RPMI8226 (cell line): Measurements from ENCODE around the gene SLC12A1.

Source experiments
- DNase-seq: peaks from one replicate; pipeline ENCODE4 v3.0.0-alpha.2; 2015

The SLC12A1 gene

DNA sequence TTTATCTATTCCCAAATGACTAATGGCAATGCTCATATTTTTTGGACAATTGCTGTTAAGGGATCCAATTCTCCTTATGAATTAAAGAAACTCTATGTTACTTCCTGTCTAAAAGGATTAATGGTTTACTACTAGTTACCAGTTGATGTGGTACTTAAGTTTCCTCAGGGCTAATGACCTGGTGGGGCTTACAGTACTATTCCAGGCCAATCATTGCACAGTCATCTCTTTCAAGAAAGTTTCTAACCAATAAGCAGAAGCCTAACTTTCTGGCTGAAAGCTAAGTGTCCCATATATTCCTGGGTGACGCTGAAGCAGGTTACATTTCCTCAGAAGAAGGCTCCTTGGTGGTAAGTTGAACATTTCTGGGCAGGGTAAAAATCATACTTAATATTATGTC lies at the start of gene SLC12A1:
Gene SLC12A1, plus strand, starts transcription at position 322 of the 400 bp plus-strand sequence. CDS start 1,418 bp downstream, outside the sequence.
- DNase-seq: no peak

DNA sequence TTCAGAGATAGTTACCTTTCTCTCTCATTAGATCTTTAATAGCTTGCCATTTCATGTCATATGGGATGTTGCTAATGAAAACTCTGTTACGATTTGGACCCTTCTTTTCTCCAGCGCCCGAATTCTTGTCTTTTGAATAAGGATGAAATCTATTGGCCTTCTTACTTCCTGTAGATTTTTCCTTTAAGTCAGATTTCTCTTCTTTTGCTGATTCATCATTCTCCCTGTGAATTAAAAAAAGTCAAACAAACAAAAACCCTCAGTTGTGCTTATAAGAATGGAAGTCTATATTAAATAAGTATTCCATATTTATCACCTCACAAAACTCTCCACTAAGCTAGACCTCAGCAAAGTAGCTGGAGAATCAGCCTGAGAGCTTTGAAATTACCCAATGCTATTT lies 37.5 kb upstream of the SLC12A1 start:
- DNase-seq: no peak

- no peak for DNase-seq
Measured at GRCh38 chr15:48170981-48171380, 35.1 kb upstream of the SLC12A1 start.

- DNase-seq: no peak
Measured at GRCh38 chr15:48175126-48175525, 31.0 kb upstream of the SLC12A1 start.

- DNase-seq: no peak
Measured at GRCh38 chr15:48176112-48176511, 30.0 kb upstream of the SLC12A1 start.

DNA sequence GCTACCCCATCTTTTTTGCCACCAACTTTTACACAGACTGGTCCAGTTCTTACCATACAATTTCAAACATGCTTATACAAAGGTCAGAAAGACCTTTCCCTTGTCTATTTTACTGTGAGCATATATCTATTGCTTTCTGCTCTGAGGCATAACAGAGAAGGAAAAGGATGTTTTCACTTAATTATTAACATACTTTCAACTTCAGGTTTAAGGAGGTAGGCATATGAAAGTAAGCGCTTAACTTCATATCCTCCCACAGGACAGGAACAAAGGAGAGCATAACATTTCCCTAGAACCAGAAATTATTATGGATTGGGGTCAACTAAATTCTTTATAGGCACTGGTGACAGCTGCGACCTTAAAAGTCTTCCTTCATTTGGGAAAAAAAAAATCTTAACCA lies 29.1 kb upstream of the SLC12A1 start:
- DNase-seq: no peak

- peak; percentile 11 for DNase-seq
Measured at GRCh38 chr15:48177383-48177765, 28.7 kb upstream of the SLC12A1 start.

DNA sequence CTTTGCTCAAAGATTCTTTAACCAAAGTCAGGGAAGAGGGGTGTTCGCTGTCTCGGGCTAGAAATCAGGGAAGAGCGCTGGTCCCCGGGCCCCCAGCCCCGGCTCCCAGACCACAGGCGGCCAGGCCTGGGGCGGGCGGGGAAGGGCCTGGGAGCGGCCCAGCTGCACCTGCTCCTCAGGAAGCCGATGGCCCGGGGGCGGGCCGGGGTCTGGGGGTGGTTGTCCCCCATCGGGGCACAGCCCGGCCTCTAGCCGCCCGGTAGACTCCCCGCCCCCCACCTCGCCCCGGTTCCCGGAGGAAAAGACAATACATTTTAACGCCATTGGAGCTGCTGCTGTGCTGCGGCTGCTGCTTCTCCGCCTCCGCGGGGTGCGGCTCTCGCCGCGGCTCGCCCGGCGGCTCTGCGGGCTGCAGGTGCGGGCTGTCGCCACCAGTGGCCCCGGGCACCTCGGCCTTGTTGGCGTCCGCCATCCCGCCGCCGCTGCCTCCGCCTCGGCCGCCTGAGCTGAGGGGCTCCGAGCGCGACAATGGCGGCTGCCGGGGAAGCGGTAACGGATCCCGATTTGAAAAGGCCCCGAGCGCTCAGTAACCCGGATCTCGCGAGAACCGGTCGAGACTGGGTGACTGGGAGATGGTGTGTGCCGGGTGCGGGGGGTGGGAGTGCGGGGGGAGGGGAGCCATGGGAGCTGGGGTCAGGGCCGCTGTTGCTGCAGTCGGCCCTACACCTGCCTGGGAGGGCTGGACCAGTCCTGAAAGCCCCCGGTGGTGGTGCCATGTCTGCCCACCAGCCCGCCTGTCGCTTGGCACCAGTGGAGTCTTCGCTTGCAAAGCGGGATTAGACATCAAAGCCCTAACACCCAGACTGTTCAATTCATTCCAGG lies 28.1 kb upstream of the SLC12A1 start, which contains the start of gene MYEF2:
Gene MYEF2, minus strand, starts transcription at position 530 of the 882 bp plus-strand sequence. Its CDS starts 58 bp downstream, at position 472.
- DNase-seq: peak; percentile 49

- no peak for DNase-seq
Measured at GRCh38 chr15:48178648-48178931, 27.5 kb upstream of the SLC12A1 start.

DNA sequence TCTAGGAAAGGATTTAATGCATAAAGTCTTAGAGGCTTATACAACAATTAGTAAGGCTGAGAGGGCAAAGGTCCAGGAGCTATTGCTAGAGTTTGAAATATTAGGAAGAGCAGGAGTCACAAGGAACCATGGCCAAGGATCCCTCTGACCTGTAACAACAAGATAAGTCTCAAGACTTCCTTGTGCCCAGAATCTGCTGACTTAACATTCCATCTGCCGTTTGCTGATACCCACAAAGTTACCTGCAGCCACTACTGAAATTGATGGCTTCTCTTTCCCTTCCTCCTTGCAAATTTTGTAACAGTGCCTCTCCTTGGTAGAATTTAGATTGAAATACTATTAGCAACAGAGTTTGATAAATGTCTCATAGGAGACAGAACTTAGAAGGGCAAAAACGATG lies 23.4 kb upstream of the SLC12A1 start:
- peak; percentile 27 for DNase-seq

DNA sequence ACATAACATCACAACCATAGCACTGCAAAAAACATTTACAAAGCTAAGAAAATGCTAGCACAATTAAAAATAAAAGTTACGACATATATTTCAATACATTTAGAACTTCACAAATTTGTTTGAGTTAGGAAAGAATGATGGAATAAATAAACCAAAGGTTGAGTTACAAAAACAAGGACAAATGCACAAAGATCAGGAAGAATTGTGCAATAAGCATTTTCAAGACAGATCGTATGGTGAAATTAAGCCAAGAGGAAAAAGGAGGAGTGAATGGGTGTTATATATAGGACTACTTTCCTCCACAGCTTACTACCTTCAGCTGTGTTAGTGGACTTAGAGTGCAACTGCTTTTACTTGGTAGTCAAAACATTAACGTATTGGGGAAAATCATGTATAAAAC lies 20.6 kb upstream of the SLC12A1 start:
- DNase-seq: no peak

DNA sequence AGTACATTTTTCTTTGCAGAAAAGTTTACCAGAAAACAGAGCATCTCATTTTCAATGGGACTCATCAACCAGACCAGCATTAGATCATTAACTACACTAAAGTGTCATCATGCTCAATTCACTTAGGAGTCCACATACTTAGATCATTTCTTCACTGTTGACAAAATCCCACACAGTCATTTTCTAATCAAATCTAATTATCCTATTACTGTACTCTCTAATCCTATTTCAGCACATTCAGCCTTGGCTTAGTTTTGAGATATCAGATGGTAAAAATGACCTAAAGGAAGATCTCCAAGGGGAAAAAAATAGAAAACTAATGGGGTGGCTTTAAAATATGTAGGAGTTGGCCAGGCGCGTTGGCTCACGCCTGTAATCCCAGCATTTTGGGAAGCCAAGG lies 19.8 kb upstream of the SLC12A1 start:
- no peak for DNase-seq

DNA sequence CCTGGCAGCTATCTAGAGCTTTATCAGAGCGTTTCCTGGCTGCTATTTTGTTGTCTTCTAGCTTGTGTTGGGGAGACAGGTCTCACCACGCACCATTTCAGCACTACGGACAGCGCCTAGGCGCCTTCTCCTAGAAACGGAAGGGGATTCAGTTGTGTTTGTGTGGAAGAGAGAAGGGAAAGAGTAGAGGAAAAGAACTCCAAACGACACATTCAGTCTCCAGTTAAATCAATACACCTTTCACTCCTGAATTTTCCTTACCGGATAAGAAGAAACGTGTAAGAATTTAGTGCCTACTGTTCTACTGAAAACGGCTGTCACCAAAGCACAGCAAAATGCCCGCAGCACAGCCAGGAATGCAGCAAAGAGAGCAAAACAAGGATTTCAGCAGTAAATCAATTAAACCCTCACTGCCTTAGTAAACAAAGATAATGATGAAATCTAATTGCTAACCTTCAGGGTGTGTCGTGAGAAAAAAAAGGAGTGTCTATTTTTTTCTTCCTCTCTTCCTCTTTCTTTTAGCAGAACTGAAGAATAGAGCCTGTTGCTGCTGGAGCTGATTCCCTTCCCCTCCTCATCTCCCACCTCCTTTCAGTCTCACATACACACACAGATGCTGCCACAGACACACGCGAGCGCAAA lies 15.0 kb upstream of the SLC12A1 start:
- DNase-seq: peak; percentile 67

DNA sequence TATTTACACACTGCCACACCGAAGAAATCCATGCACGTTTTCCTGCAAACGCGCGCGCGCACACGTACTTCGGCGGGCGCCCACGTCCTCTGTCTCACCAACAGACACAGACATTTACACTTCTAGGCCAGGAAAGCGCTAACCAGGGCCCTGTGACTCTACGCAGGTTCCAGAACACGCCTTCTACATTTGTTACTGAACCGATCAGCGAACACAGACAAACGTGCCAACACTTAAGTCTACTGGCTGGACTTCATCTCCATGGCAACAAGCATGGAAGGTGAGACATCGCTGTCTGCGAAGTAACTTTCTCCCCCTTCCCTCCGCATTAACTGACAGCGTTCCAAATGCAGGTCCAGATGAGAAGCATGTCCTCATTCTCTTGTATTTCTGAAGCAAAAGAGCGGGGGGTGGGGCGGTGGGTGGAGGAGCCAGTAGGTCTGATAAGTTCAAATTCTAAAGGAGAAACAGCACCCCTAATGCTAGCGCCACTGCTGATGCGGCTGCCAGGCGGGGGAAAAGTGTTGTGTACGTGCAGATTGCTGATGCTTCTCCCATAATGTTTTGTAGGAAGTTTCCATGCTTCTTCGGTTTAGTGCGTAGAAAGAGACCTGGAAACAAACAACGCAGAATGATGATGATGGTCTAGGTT lies 14.4 kb upstream of the SLC12A1 start, which contains the start of gene CTXN2:
Gene CTXN2, plus strand, starts transcription at position 92 of the 652 bp plus-strand sequence. CDS start 9,636 bp downstream, outside the sequence.
- no peak for DNase-seq

DNA sequence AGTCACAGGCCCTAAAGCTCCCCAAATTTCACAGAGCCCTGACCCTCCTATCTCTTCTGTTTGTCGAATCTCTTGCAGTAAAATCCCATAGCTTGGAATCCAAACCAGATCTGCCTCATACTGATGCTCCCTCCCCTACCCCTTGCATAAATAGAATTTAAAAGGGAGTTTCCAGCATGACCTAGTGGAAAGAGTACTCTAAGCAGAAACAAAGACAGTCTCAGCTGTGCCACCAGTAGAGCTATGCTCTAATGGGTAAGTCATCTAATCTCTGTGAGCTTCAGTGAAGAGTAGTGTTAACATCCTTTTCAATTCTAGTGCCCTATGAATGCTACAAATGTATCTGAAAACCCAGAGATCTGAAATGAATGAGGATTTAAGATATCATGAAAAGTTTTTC lies 4.0 kb upstream of the SLC12A1 start:
- DNase-seq: no peak

- DNase-seq: no peak
Measured at GRCh38 chr15:48221261-48221660, 15.2 kb downstream of the SLC12A1 start.

- DNase-seq: no peak
Measured at GRCh38 chr15:48221885-48222284, 15.8 kb downstream of the SLC12A1 start.

DNA sequence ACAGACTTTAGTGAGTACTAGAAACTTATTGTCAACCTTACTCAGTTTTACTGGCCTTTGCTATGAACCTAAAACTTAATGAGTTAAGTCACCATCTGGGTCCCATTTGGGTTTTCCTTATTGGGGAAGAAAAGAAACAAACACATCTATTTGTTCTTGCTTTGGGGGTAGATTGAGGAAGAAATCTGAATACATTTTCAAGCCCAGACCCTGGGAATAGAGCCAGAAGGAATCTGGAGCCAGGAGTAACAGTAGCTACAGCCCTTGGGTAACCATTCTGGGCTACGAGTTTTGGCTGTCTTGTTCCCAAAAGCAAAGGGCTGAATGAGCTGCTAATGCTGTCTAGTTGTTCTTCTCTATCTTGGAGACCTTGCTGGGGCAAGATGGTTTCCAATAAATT lies 16.5 kb downstream of the SLC12A1 start:
- no peak for DNase-seq

GRCh38 chr15:48225771-48226170 lies 19.7 kb downstream of the SLC12A1 start:
- DNase-seq: no peak

- no peak for DNase-seq
Measured at GRCh38 chr15:48230498-48230897, 24.4 kb downstream of the SLC12A1 start.

GRCh38 chr15:48233246-48233645 lies 27.1 kb downstream of the SLC12A1 start:
- DNase-seq: no peak

DNA sequence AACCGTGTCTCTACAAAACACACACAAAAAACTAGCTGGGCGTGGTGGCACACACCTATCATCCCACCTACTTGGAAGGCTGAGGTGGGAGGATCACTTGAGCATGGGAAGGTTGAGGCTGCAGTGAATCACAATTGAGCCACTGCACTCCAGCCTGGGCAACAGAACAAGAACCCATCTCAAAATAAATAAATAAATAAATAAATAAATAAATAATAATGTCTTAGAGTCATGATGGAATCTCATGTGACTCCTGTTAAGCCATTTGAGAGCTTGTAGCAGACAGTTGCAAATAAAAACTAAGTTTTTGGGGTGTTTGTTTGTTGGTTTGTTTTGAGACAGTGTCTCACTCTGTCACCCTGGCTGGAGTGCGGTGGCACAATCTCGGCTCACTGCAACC lies 33.2 kb downstream of the SLC12A1 start:
- DNase-seq: no peak

GRCh38 chr15:48242015-48242414 lies 35.9 kb downstream of the SLC12A1 start:
- no peak for DNase-seq

DNA sequence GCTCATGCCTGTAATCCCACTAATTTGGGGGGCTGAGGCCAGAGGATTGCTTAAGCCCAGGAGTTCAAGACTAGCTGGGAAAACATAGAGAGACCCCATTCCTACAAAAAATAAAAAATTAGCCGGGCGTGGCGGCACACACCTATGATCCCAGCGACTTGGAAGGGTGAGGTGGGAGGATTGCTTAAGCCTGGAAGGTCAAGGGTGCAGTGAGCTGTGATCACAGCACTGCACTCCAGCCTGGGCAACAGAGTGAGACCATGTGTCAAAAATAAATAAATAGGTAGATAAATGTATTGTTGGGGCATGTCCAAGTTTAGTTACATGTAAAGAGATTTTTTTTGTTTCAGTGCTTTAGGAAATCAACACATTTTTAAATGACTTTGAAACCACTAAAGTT lies 36.4 kb downstream of the SLC12A1 start:
- no peak for DNase-seq
